HEK293T (cell line): ENCODE results near the gene DNM1L.

Experiments
- ARNT ChIP-seq: fragments of 450-650 bp; IDR thresholded peaks from 2 replicates; pipeline ENCODE4 v1.6.1; 2017; ENCODE audit warnings: mild to moderate bottlenecking
- BHLHE40 ChIP-seq: fragments of 450-650 bp; IDR thresholded peaks from 2 replicates; pipeline ENCODE4 v1.6.1; 2016; ENCODE audit warnings: mild to moderate bottlenecking, moderate library complexity, borderline replicate concordance
- ELF4 ChIP-seq: fragments of 450-650 bp; IDR thresholded peaks from 2 replicates; pipeline ENCODE4 v1.6.1; 2017; ENCODE audit warnings: antibody characterized with exemption
- FOXM1 ChIP-seq: fragments of 450-650 bp; IDR thresholded peaks from 2 replicates; pipeline ENCODE4 v1.6.1; 2017; ENCODE audit warnings: mild to moderate bottlenecking, borderline replicate concordance
- NFRKB ChIP-seq: fragments of 450-650 bp; IDR thresholded peaks from 2 replicates; pipeline ENCODE4 v1.6.1; 2016; ENCODE audit warnings: mild to moderate bottlenecking, moderate library complexity
- PKNOX1 ChIP-seq: fragments of 450-650 bp; IDR thresholded peaks from 2 replicates; pipeline ENCODE4 v1.6.1; 2016
- SUZ12 ChIP-seq: fragments of 450-650 bp; IDR thresholded peaks from 2 replicates; pipeline ENCODE4 v1.6.1; 2016; ENCODE audit warnings: mild to moderate bottlenecking
- TARDBP ChIP-seq: fragments of 450-650 bp; IDR thresholded peaks from 2 replicates; pipeline ENCODE4 v1.6.1; 2016

- TF ChIP-seq ELF4 (no peak), PKNOX1 (no peak), FOXM1 (no peak), NFRKB (no peak), SUZ12 (no peak), BHLHE40 (no peak), ARNT (no peak), TARDBP (no peak)
Observed at GRCh38 chr12:32789446-32789845, 110.3 kb downstream of the DNM1L start.
